ENCODE results near the gene NFX1.

NFX1 gene

GRCh38 chr9:33372900-33373299 is 82.6 kb downstream of the NFX1 start:
- ChIA-PET POLR2A (no interaction called here), CTCF (interaction anchor here (0.8 to 6.2 kb wide), 15 partner anchors 8 to 350 kb away, joined by 3 to 95 read pairs (median 8); no protein-coding TSS in a partner anchor)
- no peak overlapping the region for H3K4me3 ChIP-seq (ENCODE audit: low read depth, low read length)
- TF ChIP-seq, protein P1, sequence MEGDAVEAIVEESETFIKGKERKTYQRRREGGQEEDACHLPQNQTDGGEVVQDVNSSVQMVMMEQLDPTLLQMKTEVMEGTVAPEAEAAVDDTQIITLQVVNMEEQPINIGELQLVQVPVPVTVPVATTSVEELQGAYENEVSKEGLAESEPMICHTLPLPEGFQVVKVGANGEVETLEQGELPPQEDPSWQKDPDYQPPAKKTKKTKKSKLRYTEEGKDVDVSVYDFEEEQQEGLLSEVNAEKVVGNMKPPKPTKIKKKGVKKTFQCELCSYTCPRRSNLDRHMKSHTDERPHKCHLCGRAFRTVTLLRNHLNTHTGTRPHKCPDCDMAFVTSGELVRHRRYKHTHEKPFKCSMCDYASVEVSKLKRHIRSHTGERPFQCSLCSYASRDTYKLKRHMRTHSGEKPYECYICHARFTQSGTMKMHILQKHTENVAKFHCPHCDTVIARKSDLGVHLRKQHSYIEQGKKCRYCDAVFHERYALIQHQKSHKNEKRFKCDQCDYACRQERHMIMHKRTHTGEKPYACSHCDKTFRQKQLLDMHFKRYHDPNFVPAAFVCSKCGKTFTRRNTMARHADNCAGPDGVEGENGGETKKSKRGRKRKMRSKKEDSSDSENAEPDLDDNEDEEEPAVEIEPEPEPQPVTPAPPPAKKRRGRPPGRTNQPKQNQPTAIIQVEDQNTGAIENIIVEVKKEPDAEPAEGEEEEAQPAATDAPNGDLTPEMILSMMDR (IDR thresholded peaks at IDR 0.05; ENCODE audit: insufficient read depth, low read length, missing control alignments) = no peak
- DNase-seq (ENCODE audit: low read depth, low spot score) = no peak

GRCh38 chr9:33374190-33374589 is 83.9 kb downstream of the NFX1 start:
- CTCF ChIA-PET = interaction anchor here (0.6 to 6.2 kb wide), 43 partner anchors 9 to 347 kb away, joined by 3 to 95 read pairs (median 6); partner anchors contain the start of genes ANKRD18B, AQP3 and NOL6
- POLR2A ChIA-PET = no interaction called here
- no peak overlapping the region for H3K4me3 ChIP-seq (ENCODE audit: low read depth, low read length)
- DNase-seq (ENCODE audit: low read depth, low spot score) = no peak
- TF ChIP-seq, protein P1 (IDR thresholded peaks at IDR 0.05; ENCODE audit: insufficient read depth, low read length, missing control alignments) = no peak

- ChIA-PET CTCF (interaction anchor here (0.6 to 6.2 kb wide), 47 partner anchors 8 to 348 kb away, joined by 3 to 95 read pairs (median 6); partner anchors contain the start of genes ANKRD18B, AQP3 and NOL6), POLR2A (no interaction called here)
- peak; percentile 17 for DNase-seq (ENCODE audit: low read depth, low spot score)
- H3K4me3 ChIP-seq (ENCODE audit: low read depth, low read length) = no peak overlapping the region
- TF ChIP-seq, protein P1 (IDR thresholded peaks at IDR 0.05; ENCODE audit: insufficient read depth, low read length, missing control alignments) = peak; percentile 80
Measured at GRCh38 chr9:33374634-33375237, 84.4 kb downstream of the NFX1 start.

GRCh38 chr9:33375238-33375840 is 85.0 kb downstream of the NFX1 start:
- no peak overlapping the region for H3K4me3 ChIP-seq (ENCODE audit: low read depth, low read length)
- ChIA-PET CTCF (interaction anchor here (0.6 to 6.2 kb wide), 48 partner anchors 8 to 354 kb away, joined by 3 to 95 read pairs (median 6); partner anchors contain the start of genes ANKRD18B, AQP3 and NOL6), POLR2A (no interaction called here)
- no peak for DNase-seq (ENCODE audit: low read depth, low spot score)
- TF ChIP-seq, protein P1 (IDR thresholded peaks at IDR 0.05; ENCODE audit: insufficient read depth, low read length, missing control alignments) = no peak

DNA sequence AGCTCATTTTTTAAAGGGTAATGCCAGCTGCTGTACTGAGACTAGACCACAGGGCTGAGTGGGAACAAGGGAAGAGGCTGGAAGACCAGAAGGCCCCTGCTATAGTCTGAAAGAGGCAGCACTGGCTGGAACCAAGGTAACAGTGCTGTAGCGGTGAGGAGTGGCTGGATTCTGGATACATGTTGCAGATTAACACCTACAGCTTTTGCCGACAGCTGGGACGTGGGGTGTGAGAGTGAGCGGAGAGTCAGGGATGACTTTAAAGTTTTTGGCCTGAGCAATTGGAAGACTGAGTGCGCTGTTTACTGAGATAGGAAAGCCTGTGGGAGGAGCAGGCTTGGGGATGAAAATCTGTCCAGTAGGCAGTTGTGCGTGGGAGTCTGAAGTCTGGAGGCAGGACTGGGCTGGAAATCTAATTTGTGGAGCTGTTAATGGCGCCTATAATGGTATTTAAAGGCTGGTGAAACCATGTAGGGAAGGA is 85.6 kb downstream of the NFX1 start:
- ChIA-PET CTCF (interaction anchor here (0.6 to 6.2 kb wide), 26 partner anchors 10 to 353 kb away, joined by 3 to 95 read pairs (median 8); partner anchors contain the start of genes ANKRD18B, AQP3 and NOL6), POLR2A (no interaction called here)
- DNase-seq (ENCODE audit: low read depth, low spot score) = no peak
- H3K4me3 ChIP-seq (ENCODE audit: low read depth, low read length) = no peak overlapping the region
- TF ChIP-seq, protein P1 (IDR thresholded peaks at IDR 0.05; ENCODE audit: insufficient read depth, low read length, missing control alignments) = no peak

- no peak for DNase-seq (ENCODE audit: low read depth, low spot score)
- TF ChIP-seq, protein P1 (IDR thresholded peaks at IDR 0.05; ENCODE audit: insufficient read depth, low read length, missing control alignments) = no peak
- ChIA-PET CTCF (interaction anchor here (1.1 to 6.2 kb wide), 4 partner anchors 38 to 345 kb away, joined by 3 to 89 read pairs (median 38); no protein-coding TSS in a partner anchor), POLR2A (no interaction called here)
- no peak overlapping the region for H3K4me3 ChIP-seq (ENCODE audit: low read depth, low read length)
Measured at GRCh38 chr9:33377089-33377715, 86.9 kb downstream of the NFX1 start.
